HepG2 (cell line): ENCODE results near the gene USP43. TPM values are rescaled to one million over a fixed set of nuclear protein-coding genes. Genes with fewer than 3 reads are reported as not detected.

ENCODE experiments used
- ATAC-seq: fragments of 200-7000 bp; cut with Tn5 transposase; 3 replicates; pipeline ENCODE4 v1.9.1; 2020; ENCODE audit warnings: mild to moderate bottlenecking, moderate library complexity
- BruUV-seq: library from RNA; stranded (reverse); fragments of 400-500 nt; replicated peaks from 2 replicates; lab custom pipeline; 2021; lab: Mats Ljungman, UMichigan
- CTCF ChIA-PET: fragments of 300-600 bp; formaldehyde crosslinking; extraction: SDS; loops from one replicate; lab custom pipeline; 2021; ENCODE audit warnings: low total read pairs, inconsistent platforms, low intra/inter-chr PET ratio; lab: Yijun Ruan, JAX
- POLR2A ChIA-PET: fragments of 350-600 bp; sonication (Branson Sonifier 250); formaldehyde crosslinking; loops from one replicate; lab custom pipeline; 2020; ENCODE audit warnings: antibody characterized with exemption, inconsistent platforms; lab: Yijun Ruan, JAX
- DNase-seq: peaks from one replicate; pipeline ENCODE4 v3.0.0-alpha.2; 2015; ENCODE audit warnings: low spot score
- FAIRE-seq: peaks from 3 replicates; lab custom pipeline; 2011; peaks lifted over from hg19 to GRCh38; lab: Jason Lieb, UNC
- H2AFZ ChIP-seq: one replicate; pipeline ENCODE4 v1.6.1; 2011; ENCODE audit warnings: low read length, inconsistent platforms
- H3K27ac ChIP-seq: fragments of 300-600 bp; 3 replicates; pipeline ENCODE4 v1.8.0; 2011; ENCODE audit warnings: mixed run types, mild to moderate bottlenecking, mixed read lengths, low read length, inconsistent platforms; ENCODE audit not compliant: insufficient read depth; ENCODE audit errors: extremely low read length
- H3K27me3 ChIP-seq, 2 experiments: fragments of 200-600 bp in 1 of 2; 2 replicates in 1 of 2; 3 replicates in 1 of 2; pipeline versions ENCODE4 v1.6.0 to v1.8.0; 2011; ENCODE audit warnings: low read length in 2 of 2, mild to moderate bottlenecking in 2 of 2, moderate library complexity in 2 of 2, inconsistent platforms in 1 of 2; ENCODE audit not compliant: insufficient read depth in 2 of 2, control insufficient read depth in 1 of 2
- H3K36me3 ChIP-seq, 2 experiments: fragments of 200-600 bp in 1 of 2; replicated peaks in 1 of 2; 2 replicates in 1 of 2; 3 replicates in 1 of 2; pipeline versions ENCODE4 v1.5.1 to v1.8.0; 2011; ENCODE audit warnings: low read length in 2 of 2, inconsistent platforms in 1 of 2; ENCODE audit not compliant: insufficient read depth in 2 of 2, control insufficient read depth in 1 of 2
- H3K4me1 ChIP-seq: 2 replicates; pipeline ENCODE4 v1.5.1; 2012; ENCODE audit warnings: low read length, inconsistent platforms; ENCODE audit not compliant: insufficient read depth
- H3K4me2 ChIP-seq: 2 replicates; pipeline ENCODE4 v1.6.0; 2011; ENCODE audit warnings: low read depth, low read length, inconsistent platforms
- H3K4me3 ChIP-seq, 3 experiments: fragments of 200-600 bp in 1 of 3; sonication (generic), shearing (Covaris generic) in 1 of 3; replicated peaks in 1 of 3; 2 replicates each; pipeline ENCODE4 v1.5.1; 2011 to 2016; ENCODE audit warnings: low read length in 3 of 3, inconsistent platforms in 2 of 3, low read depth in 2 of 3, mild to moderate bottlenecking in 2 of 3, control low read depth in 1 of 3, mixed read lengths in 1 of 3; ENCODE audit not compliant: insufficient read depth in 1 of 3
- H3K79me2 ChIP-seq: one replicate; pipeline ENCODE4 v1.6.1; 2011; ENCODE audit warnings: low read length, inconsistent platforms; ENCODE audit not compliant: insufficient read depth
- H3K9ac ChIP-seq: 2 replicates; pipeline ENCODE4 v1.6.0; 2011; ENCODE audit warnings: mild to moderate bottlenecking, low read depth, low read length, inconsistent platforms; ENCODE audit not compliant: insufficient read depth
- H3K9me3 ChIP-seq: 2 replicates; pipeline ENCODE4 v1.5.1; 2012; ENCODE audit warnings: mild to moderate bottlenecking, low read length
- H4K20me1 ChIP-seq: 2 replicates; pipeline ENCODE4 v1.6.0; 2011; ENCODE audit warnings: inconsistent platforms, mild to moderate bottlenecking, low read length, moderate library complexity; ENCODE audit not compliant: insufficient read depth
- CHCHD3 ChIP-seq: sonication (generic); formaldehyde crosslinking; IDR thresholded peaks from 2 replicates; pipeline ENCODE4 v1.8.0; 2022; ENCODE audit warnings: mild to moderate bottlenecking, missing genetic modification reagents, moderate library complexity
- EED ChIP-seq: sonication (generic); formaldehyde crosslinking; IDR thresholded peaks from 2 replicates; pipeline ENCODE4 v1.5.0; 2020; ENCODE audit warnings: mild to moderate bottlenecking, missing genetic modification reagents
- KLF9 ChIP-seq: IDR thresholded peaks from 2 replicates; pipeline ENCODE4 v1.6.1; 2016; ENCODE audit warnings: low read depth
- PAF1 ChIP-seq: IDR thresholded peaks from 2 replicates; pipeline ENCODE4 v1.6.1; 2016; ENCODE audit warnings: missing genetic modification reagents, missing compliant biosample characterization
- TEAD2 ChIP-seq: sonication (generic); formaldehyde crosslinking; IDR thresholded peaks from 2 replicates; pipeline ENCODE4 v1.9.0; 2021; ENCODE audit warnings: missing genetic modification reagents
- TFE3 ChIP-seq: IDR thresholded peaks from 2 replicates; pipeline ENCODE4 v1.6.1; 2016
- ZBTB26 ChIP-seq: IDR thresholded peaks from 2 replicates; pipeline ENCODE4 v1.6.1; 2016; ENCODE audit warnings: missing compliant biosample characterization, missing genetic modification reagents, borderline replicate concordance
- ZNF3 ChIP-seq: IDR thresholded peaks from 2 replicates; pipeline ENCODE4 v1.7.0; 2017; ENCODE audit warnings: inconsistent platforms
- ZNF556 ChIP-seq: sonication (generic); formaldehyde crosslinking; IDR thresholded peaks from 2 replicates; pipeline ENCODE4 v1.4.0; 2020; ENCODE audit warnings: mild to moderate bottlenecking, missing genetic modification reagents, borderline replicate concordance
- WGBS: methylation state at CpG from one replicate; pipeline ENCODE4 v1.1.6; 2017; ENCODE audit warnings: low lambda C conversion rate; 5-methylcytosine and 5-hydroxymethylcytosine counted together
- in situ Hi-C: cut with HindIII; loops from 2 replicates; pipeline ENCODE4 v1.10.0; 2017; ENCODE audit warnings: low pct_unique_long_range_greater_than_20kb; ENCODE audit not compliant: extremely low pct_ligation_motif_present
- intact Hi-C: fragments of 100-400 bp; cut with micrococcal nuclease; formaldehyde crosslinking; loops from one replicate; pipeline ENCODE4 v1.10.0; 2022; ENCODE audit not compliant: unreplicated experiment
- polyA plus RNA-seq, 8 experiments: library from polyadenylated mRNA; depleted of rRNA in 3 of 8; stranded (reverse) in 7 of 8; unstranded in 1 of 8; fragments of >200 nt; fragmentation: Illumina TruSeq in 4 of 8; extraction: Trizol in 4 of 8; gene quantifications; 2 replicates each; pipeline versions ENCODE4 v1.2.1 to v1.2.3, GENCODE V29; 2011 to 2016; ENCODE audit warnings: low read depth in 4 of 8, missing spikeins in 1 of 8, mixed read lengths in 1 of 8; ENCODE audit not compliant: insufficient read depth in 1 of 8
- total RNA-seq, 5 experiments: library from RNA; depleted of rRNA; stranded (reverse); fragments of >200 nt; fragmentation: Illumina TruSeq; extraction: Trizol; gene quantifications; 2 replicates each; pipeline ENCODE4 v1.2.3, GENCODE V29; 2016; ENCODE audit warnings: low read depth in 1 of 5

Gene USP43
- total and polyA plus RNA-seq, 2 of the 13 experiments (the other 11 are each of a cell fraction or from before 2014, with no cell fraction given): 1.6 to 2.2 TPM

GRCh38 chr17:9726291-9726690 is 81.0 kb downstream of the USP43 start:
- Histone ChIP-seq H3K4me3 (no peak overlapping the region), H3K9me3 (no peaks in the 10 kb centered on the region), H3K36me3 (no peaks in the 10 kb centered on the region), H3K27ac (no peak overlapping the region), H3K27me3 (no peaks in the 10 kb centered on the region), H3K4me1 (no peaks in the 10 kb centered on the region), H3K4me2 (no peak overlapping the region), H2AFZ (no peak overlapping the region), H3K9ac (no peak overlapping the region), H4K20me1 (no peaks in the 10 kb centered on the region), H3K79me2 (no peaks in the 10 kb centered on the region)
- ATAC-seq (no peak), DNase-seq (no peak), FAIRE-seq (no peak)
- TF ChIP-seq TEAD2 (no peak), KLF9 (no peak), EED (CRISPR knock-in tag) (no peak), PAF1 (CRISPR knock-in tag) (no peak), TFE3 (CRISPR knock-in tag) (no peak), ZNF3 (no peak)
- WGBS: 16% methylated on average over 6 of the region's 6 CpGs
- intact Hi-C loops: loop anchor here (5.0 kb wide), 1 partner anchor 79 kb away; the partner anchor contains the start of gene USP43
- CTCF ChIA-PET: interaction anchor here (0.7 kb wide), 1 partner anchor 500 kb away, joined by 3 read pairs; no protein-coding TSS in a partner anchor
- in situ Hi-C loops: no loop called here
- POLR2A ChIA-PET: no interaction called here
- BruUV-seq: no TSS peak

- no peaks in the 10 kb centered on the region for H3K27me3 ChIP-seq
- in situ Hi-C loops: no loop called here
- no peaks in the 10 kb centered on the region for H4K20me1 ChIP-seq
- ChIA-PET POLR2A (no interaction called here), CTCF (interaction anchor here (2.1 kb wide), 1 partner anchor 41 kb away, joined by 17 read pairs; no protein-coding TSS in a partner anchor)
- no peak overlapping the region for H3K4me3 ChIP-seq
- FAIRE-seq (no peak), ATAC-seq (no peak), DNase-seq (no peak)
- no peak overlapping the region for H3K4me2 ChIP-seq
- intact Hi-C loops: loop anchor here (2.0 to 5.0 kb wide), 3 partner anchors 17 to 81 kb away; partner anchors contain the start of gene USP43
- H3K9ac ChIP-seq: no peak overlapping the region
- H3K27ac ChIP-seq: no peak overlapping the region
- H3K4me1 ChIP-seq: no peaks in the 10 kb centered on the region
- no peak overlapping the region for H2AFZ ChIP-seq
- no peaks in the 10 kb centered on the region for H3K36me3 ChIP-seq
- BruUV-seq: no TSS peak
- H3K79me2 ChIP-seq: no peaks in the 10 kb centered on the region
- WGBS: 60% methylated on average over 18 of the region's 18 CpGs
- H3K9me3 ChIP-seq: no peaks in the 10 kb centered on the region
- no peak for TF ChIP-seq ZBTB26 (CRISPR knock-in tag)
- no peak for TF ChIP-seq CHCHD3 (CRISPR knock-in tag)
- TF ChIP-seq ZNF556 (CRISPR knock-in tag): no peak
Measured at GRCh38 chr17:9728005-9728404, 82.7 kb downstream of the USP43 start.
